GM12872 (cell line): Measurements from ENCODE around the gene PARP9.

Source experiments
- CTCF ChIP-seq: IDR thresholded peaks from 3 replicates; pipeline ENCODE4 v1.5.1; 2011; ENCODE audit warnings: low read depth, mild to moderate bottlenecking, low read length, moderate library complexity; ENCODE audit not compliant: insufficient read depth

PARP9 gene

GRCh38 chr3:122572940-122573412 lies 8.9 kb upstream of the PARP9 start:
- TF ChIP-seq CTCF, result no peak

DNA sequence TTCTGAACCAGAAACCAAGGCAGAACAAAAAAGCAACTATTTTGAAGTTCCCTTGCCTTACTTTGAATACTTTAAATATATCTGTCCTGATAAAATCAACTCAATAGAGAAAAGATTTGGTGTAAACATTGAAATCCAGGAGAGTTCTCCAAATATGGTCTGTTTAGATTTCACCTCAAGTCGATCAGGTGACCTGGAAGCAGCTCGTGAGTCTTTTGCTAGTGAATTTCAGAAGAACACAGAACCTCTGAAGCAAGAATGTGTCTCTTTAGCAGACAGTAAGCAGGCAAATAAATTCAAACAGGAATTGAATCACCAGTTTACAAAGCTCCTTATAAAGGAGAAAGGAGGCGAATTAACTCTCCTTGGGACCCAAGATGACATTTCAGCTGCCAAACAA lies 4.7 kb upstream of the PARP9 start:
- TF ChIP-seq CTCF, result no peak

DNA sequence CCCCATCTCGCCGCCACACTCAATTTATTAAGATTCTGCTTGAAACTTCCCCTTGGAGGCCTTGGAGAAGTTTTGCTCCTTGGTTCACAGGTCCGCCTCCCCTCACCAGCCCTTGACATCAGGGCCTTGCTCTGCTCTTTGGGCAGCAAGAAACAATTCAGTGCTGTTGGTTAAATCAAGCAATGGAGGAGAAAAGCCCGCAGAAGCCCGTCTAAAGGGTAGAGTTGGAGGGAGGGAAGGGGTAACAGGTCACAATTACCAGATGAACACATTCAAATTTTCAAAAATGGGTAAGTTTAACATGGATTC lies 429 bp downstream of the PARP9 start:
- no peak for TF ChIP-seq CTCF

DNA sequence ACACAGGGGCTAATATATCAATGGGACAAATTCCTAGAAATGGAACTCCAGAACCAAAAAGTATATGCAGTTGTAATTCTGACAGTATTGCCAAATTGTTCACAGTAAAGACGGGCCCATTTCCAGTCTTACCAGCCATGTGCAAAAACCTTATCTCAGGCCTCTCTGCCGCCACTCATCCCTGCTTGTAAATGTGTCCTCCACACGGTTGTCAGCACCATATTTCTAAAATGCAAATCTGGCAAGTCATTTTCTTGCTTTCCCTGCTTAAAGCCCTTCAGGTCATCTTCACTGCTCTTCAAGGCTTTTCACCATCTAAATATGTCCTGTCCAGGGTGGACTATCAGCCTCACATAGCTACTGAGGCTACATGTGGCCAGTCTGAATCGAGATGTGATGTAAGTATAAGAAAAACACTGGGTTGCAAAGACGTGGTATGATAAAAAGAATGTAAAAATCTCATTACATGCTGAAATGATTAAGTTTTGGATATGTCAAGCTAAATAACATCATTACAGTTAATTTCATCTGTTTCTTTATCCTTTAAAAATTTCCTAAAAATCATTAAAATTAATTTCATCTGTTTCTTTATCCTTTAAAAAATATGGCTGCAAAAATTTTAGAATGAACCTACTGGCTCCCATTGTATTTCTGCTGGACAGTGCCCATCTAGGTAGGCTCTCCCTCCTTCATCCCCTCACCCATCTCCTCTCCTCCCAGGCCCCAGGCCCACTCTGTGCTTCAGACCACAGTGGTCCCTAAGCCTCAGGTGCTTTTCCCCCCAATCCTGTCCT lies 980 bp downstream of the PARP9 start:
- TF ChIP-seq CTCF, result no peak

DNA sequence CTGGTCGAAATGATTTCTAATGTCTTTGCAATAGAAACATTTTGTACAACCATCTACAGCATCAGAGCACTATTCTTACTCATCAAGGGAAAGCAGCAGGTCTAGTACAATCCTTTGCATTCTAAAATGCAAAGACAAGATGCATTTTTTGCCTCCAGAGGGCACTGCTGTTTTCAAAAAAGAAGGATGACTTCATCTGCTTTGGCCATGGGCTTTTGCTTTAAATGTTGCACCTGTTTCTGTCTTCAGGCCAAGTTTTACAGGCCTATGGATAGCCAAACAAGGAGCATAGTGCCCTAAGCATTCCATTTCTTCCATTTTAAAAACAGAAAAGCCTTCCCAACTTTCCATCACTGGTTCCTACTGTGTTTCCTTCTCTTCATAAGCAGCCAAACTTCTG lies 3.4 kb downstream of the PARP9 start:
- TF ChIP-seq CTCF, result peak; percentile 69

GRCh38 chr3:122559906-122560305 lies 4.2 kb downstream of the PARP9 start:
- no peak for TF ChIP-seq CTCF

GRCh38 chr3:122558605-122559004 lies 5.5 kb downstream of the PARP9 start:
- TF ChIP-seq CTCF, result no peak

GRCh38 chr3:122557356-122557755 lies 6.7 kb downstream of the PARP9 start:
- TF ChIP-seq CTCF, result no peak
